ENCODE data around the gene EML6.
A peak's percentile ranks its signal among the peaks of the same experiment; 100 is the strongest.

The EML6 gene

DNA sequence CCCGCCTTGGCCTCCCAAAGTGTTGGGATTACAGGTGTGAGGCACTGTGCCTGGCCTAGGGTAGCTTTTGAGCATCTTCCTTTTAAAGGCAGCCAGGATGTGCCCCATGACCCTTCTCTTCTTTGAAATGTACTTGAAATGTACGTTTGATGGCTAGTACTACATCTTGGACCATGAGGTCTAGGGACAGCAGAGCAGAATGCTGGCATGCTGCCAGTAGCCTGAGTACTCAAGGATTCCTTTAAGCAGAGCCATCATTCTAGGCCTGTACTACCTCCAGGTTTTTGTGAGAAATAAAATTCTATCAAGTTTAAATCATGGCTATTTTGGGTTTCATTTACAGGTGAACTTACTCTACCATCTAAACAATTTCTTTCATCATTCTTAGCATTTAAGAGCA lies 2.9 kb upstream of the EML6 start:
- Histone ChIP-seq H3K36me3 (replicated peaks) (no peaks in the 10 kb centered on the region), H3K27me3 (replicated peaks) (peaks cover 4% of the 10 kb centered on the region), H3K27ac (no peak overlapping the region), H3K4me3 (ENCODE audit: low read depth, low read length) (no peak overlapping the region)
- no peak for DNase-seq
- no peak for TF ChIP-seq CTCF (IDR thresholded peaks at IDR 0.05; ENCODE audit: low read depth, low read length, missing control alignments)
- in situ Hi-C loops (cut with HindIII; ENCODE audit: low pct_ligation_motif_present, low sequenced_read_pairs), result no loop called here

DNA sequence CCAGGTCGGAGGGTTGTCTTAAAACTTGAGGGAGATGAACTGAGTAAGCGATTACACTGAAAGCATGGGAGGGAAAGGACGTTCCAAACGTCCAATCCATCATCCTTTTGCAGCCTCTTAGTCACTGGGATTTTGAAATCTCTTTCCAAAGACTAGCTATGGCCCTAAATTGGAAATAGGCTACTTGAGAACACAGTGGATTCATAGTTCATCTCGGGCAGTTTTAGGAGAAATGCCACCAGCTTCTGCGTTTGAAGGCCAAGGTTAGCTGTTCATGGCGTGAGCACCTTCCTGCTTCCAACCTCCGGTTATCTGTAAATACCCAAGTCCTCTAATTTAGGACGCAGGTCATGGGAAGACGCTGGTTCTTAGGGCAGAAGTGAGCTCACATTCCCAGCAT lies 821 bp upstream of the EML6 start:
- in situ Hi-C loops (cut with HindIII; ENCODE audit: low pct_ligation_motif_present, low sequenced_read_pairs), result no loop called here
- TF ChIP-seq CTCF (IDR thresholded peaks at IDR 0.05; ENCODE audit: low read depth, low read length, missing control alignments), result no peak

GRCh38 chr2:54723996-54724559 lies 616 bp downstream of the EML6 start:
- Histone ChIP-seq H3K27me3 (replicated peaks) (peaks cover 4% of the 10 kb centered on the region), H3K36me3 (replicated peaks) (no peaks in the 10 kb centered on the region), H3K27ac (no peak overlapping the region), H3K4me3 (ENCODE audit: low read depth, low read length) (peak overlapping the region; percentile 79)
- in situ Hi-C loops (cut with HindIII; ENCODE audit: low pct_ligation_motif_present, low sequenced_read_pairs), result no loop called here
- no peak for DNase-seq
- TF ChIP-seq CTCF (IDR thresholded peaks at IDR 0.05; ENCODE audit: low read depth, low read length, missing control alignments), result no peak

More for the DNA sequence above, 821 bp upstream of the EML6 start:
- H3K27me3 ChIP-seq (replicated peaks), result peaks cover 4% of the 10 kb centered on the region
- no peaks in the 10 kb centered on the region for H3K36me3 ChIP-seq (replicated peaks)
- DNase-seq, result no peak
- H3K4me3 ChIP-seq (ENCODE audit: low read depth, low read length), result peak overlapping the region; percentile 79
- peak overlapping the region; percentile 78 for H3K27ac ChIP-seq

DNA sequence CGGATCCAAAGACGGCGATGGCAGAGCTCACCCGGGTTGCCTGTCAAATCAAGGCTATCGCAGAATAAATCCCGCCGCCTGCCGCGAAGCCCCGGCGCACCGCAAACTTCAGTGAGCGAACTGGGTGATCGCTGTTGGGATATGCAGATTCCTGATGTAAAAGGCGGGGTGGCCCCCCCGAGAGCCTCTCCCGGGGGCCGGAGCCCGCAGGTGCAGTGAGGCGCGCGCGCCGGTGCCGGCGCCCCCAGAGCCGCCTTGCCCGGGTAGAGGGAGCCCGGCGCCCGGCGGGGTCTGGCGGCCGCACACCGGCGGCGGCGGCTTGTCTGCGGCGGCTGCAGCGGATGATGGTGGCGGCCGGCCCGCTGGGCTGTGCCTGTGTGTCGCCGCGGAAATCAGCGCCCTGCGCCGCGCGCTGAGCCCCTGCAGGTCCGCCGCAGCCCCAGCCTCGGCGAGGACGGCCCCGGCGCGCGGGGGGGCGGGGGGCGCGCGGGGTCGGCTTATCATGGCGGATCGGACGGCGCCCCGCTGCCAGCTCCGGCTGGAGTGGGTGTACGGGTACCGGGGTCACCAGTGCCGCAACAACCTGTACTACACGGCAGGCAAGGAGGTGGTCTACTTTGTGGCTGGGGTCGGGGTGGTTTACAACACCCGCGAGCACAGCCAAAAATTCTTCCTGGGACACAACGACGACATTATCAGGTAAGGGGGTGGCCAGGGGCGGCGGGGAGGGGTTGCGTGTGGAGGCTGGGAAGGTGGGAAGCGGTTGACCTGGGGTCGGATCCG lies 1.3 kb downstream of the EML6 start:
- no peak for DNase-seq
- Histone ChIP-seq H3K4me3 (ENCODE audit: low read depth, low read length) (peak overlapping the region; percentile 79), H3K36me3 (replicated peaks) (no peaks in the 10 kb centered on the region), H3K27me3 (replicated peaks) (peaks cover 4% of the 10 kb centered on the region), H3K27ac (no peak overlapping the region)
- no peak for TF ChIP-seq CTCF (IDR thresholded peaks at IDR 0.05; ENCODE audit: low read depth, low read length, missing control alignments)
- in situ Hi-C loops (cut with HindIII; ENCODE audit: low pct_ligation_motif_present, low sequenced_read_pairs), result no loop called here

DNA sequence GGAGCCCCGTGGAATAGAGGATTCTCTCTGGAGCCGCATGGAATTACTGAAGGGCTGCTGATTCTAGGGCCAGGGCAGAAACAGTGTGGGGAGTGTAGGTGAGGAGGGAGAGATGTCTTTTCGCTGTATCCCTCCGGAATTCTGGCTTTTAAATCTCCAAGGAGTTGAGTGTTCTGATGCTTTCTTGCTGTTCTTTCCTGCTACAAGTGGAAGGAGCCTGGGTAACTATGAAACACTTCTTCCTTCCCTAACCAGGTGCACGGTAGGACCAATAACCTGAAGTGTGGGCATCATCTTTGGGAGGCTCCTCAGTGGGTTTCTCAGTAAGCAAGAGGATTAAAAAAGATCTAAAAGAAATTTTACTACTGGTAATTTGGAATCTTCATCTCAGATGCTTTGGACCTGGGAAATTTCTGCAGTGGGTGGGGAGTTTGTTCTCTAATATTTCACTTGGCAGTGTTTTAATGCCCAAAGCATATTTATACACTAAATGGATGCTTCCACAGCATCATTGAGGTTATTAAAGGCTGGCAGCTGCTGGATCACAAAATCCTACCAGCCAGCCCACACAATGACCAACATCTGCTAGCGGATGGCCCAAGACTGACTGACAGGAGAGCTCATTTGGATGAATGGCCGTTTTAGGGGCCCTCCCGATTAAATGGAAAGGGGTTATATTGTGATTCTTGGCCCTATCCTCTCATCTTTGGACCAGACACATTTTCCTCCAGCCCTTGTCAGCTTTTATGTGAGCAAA lies 2.1 kb downstream of the EML6 start:
- no peak for DNase-seq
- no peak overlapping the region for H3K4me3 ChIP-seq (ENCODE audit: low read depth, low read length)
- in situ Hi-C loops (cut with HindIII; ENCODE audit: low pct_ligation_motif_present, low sequenced_read_pairs), result no loop called here

More for the DNA sequence above, 2.1 kb downstream of the EML6 start:
- TF ChIP-seq CTCF (IDR thresholded peaks at IDR 0.05; ENCODE audit: low read depth, low read length, missing control alignments), result no peak
- H3K27me3 ChIP-seq (replicated peaks), result peaks cover 4% of the 10 kb centered on the region
- no peak overlapping the region for H3K27ac ChIP-seq
- no peaks in the 10 kb centered on the region for H3K36me3 ChIP-seq (replicated peaks)
